Mesothelial cell of epicardium (in vitro differentiated cells): Measurements from ENCODE around the gene PAXX. TPM values are rescaled to one million over a fixed set of nuclear protein-coding genes. Genes with fewer than 3 reads are reported as not detected.

Source experiments
- DNase-seq, 2 experiments: peaks; one replicate each; pipeline ENCODE4 v3.0.0; 2021; ENCODE audit warnings: low spot score in 2 of 2; ENCODE audit not compliant: unreplicated experiment in 2 of 2
- H3K27ac Mint-ChIP-seq: 2 replicates; pipeline ENCODE4 v1.8.0; 2021; ENCODE audit warnings: mixed read lengths
- H3K27me3 Mint-ChIP-seq: 2 replicates; pipeline ENCODE4 v1.8.0; 2021; ENCODE audit warnings: low read depth, mixed read lengths
- H3K36me3 Mint-ChIP-seq: 2 replicates; pipeline ENCODE4 v1.8.0; 2021; ENCODE audit warnings: mixed read lengths
- H3K4me1 Mint-ChIP-seq: 2 replicates; pipeline ENCODE4 v1.8.0; 2021; ENCODE audit warnings: mixed read lengths
- H3K4me3 Mint-ChIP-seq: 2 replicates; pipeline ENCODE4 v1.8.0; 2021; ENCODE audit warnings: mild to moderate bottlenecking, moderate library complexity, mixed read lengths
- H3K9me3 Mint-ChIP-seq: 2 replicates; pipeline ENCODE4 v1.8.0; 2021; ENCODE audit warnings: mixed read lengths
- total RNA-seq: library from RNA; stranded (reverse); gene quantifications from 3 replicates; pipeline ENCODE4 v1.2.1, GENCODE V29; 2021
- TF ChIP-seq, protein P1 (sequence below): fragments of 200-600 bp; sonication (generic); IDR thresholded peaks from one replicate; pipeline ENCODE4 v1.5.0; 2021; ENCODE audit warnings: antibody characterized with exemption; ENCODE audit not compliant: unreplicated experiment

Gene PAXX
- total RNA-seq, 1 donor from 2014 or later: 53.1 TPM

GRCh38 chr9:137027369-137028262 is 35.4 kb downstream of the PAXX start, which contains the start of gene ABCA2:
ABCA2 (minus strand) TSS chr9:137028237; CDS start chr9:137028140, 97 bp downstream.
- Mint-ChIP-seq H3K36me3 (no peaks in the 10 kb centered on the region), H3K4me3 (peak within 1 kb of the TSS; percentile 77), H3K27ac (peak within 1 kb of the TSS; percentile 47), H3K9me3 (no peaks in the 10 kb centered on the region), H3K4me1 (peaks cover 8% of the 10 kb centered on the region), H3K27me3 (no peaks in the 10 kb centered on the region)
- DNase-seq: no peak
- TF ChIP-seq, protein P1, sequence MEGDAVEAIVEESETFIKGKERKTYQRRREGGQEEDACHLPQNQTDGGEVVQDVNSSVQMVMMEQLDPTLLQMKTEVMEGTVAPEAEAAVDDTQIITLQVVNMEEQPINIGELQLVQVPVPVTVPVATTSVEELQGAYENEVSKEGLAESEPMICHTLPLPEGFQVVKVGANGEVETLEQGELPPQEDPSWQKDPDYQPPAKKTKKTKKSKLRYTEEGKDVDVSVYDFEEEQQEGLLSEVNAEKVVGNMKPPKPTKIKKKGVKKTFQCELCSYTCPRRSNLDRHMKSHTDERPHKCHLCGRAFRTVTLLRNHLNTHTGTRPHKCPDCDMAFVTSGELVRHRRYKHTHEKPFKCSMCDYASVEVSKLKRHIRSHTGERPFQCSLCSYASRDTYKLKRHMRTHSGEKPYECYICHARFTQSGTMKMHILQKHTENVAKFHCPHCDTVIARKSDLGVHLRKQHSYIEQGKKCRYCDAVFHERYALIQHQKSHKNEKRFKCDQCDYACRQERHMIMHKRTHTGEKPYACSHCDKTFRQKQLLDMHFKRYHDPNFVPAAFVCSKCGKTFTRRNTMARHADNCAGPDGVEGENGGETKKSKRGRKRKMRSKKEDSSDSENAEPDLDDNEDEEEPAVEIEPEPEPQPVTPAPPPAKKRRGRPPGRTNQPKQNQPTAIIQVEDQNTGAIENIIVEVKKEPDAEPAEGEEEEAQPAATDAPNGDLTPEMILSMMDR: no peak

GRCh38 chr9:137028263-137029057 is 36.2 kb downstream of the PAXX start:
- no peak overlapping the region for H3K27ac Mint-ChIP-seq
- H3K4me3 Mint-ChIP-seq: peak overlapping the region; percentile 68
- peaks cover 8% of the 10 kb centered on the region for H3K4me1 Mint-ChIP-seq
- no peaks in the 10 kb centered on the region for H3K9me3 Mint-ChIP-seq
- TF ChIP-seq, protein P1: no peak
- no peaks in the 10 kb centered on the region for H3K27me3 Mint-ChIP-seq
- DNase-seq: peak; percentile 59 to 72
- no peaks in the 10 kb centered on the region for H3K36me3 Mint-ChIP-seq

DNA sequence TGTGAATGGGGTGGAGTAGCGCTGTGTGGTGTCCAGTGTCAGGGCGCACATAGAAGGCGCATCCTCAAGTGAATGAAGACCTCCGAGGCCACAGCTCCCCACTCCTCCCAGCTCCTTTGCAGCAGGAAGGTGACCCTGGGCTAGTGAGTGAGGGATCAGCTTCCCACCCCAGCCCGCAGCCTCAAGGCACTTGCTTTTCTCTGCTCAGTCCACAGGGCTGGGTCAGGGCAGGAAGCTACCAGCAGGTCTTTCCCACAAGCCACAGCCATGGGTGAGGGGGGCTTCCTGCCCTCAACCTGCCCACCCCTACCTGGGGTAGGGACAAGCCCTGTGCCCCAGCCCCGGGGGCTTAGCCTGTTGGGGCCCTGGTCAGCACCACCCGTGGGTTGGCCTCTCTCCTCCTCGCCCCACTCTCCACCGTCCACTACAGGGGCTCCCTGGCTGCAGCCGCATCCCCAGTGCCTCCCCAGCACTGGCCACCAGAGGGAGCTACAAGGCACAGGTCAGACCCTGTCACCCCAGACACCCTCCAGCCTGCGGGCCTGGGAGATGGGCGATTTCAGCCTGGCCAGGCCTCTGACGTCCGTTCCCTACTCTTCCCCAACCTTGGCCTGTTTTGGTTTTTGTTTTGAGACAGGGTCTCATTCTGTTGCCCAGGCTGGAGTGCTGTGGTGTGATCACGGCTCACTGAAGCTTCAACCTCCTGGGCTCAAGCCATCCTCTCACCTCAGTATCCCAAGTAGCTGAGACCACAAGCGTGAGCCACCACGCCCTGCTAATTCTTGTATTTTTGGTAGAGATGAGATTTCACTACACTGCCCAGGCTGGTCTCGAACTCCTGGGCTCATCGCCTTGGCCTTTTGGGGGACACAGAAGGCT is 37.1 kb downstream of the PAXX start:
- H3K4me3 Mint-ChIP-seq: peak overlapping the region; percentile 68
- no peaks in the 10 kb centered on the region for H3K36me3 Mint-ChIP-seq
- no peaks in the 10 kb centered on the region for H3K27me3 Mint-ChIP-seq
- peak; percentile 45 to 81 for DNase-seq
- no peaks in the 10 kb centered on the region for H3K9me3 Mint-ChIP-seq
- no peak overlapping the region for H3K27ac Mint-ChIP-seq
- TF ChIP-seq, protein P1: peak; percentile 85
- H3K4me1 Mint-ChIP-seq: peaks cover 8% of the 10 kb centered on the region

GRCh38 chr9:137030006-137030405 is 37.8 kb downstream of the PAXX start:
- TF ChIP-seq, protein P1: no peak
- Mint-ChIP-seq H3K4me1 (peaks cover 8% of the 10 kb centered on the region), H3K27ac (no peak overlapping the region), H3K36me3 (no peaks in the 10 kb centered on the region), H3K9me3 (no peaks in the 10 kb centered on the region), H3K27me3 (no peaks in the 10 kb centered on the region), H3K4me3 (no peak overlapping the region)
- no peak for DNase-seq
